ENCODE data around the gene FARS2. TPM values are rescaled to one million over a fixed set of nuclear protein-coding genes. Genes with fewer than 3 reads are reported as not detected.

The FARS2 gene
- polyA plus RNA-seq, 1 donor (not counting 4 experiments of a cell fraction or from before 2014, with no cell fraction given) = 21.3 TPM

DNA sequence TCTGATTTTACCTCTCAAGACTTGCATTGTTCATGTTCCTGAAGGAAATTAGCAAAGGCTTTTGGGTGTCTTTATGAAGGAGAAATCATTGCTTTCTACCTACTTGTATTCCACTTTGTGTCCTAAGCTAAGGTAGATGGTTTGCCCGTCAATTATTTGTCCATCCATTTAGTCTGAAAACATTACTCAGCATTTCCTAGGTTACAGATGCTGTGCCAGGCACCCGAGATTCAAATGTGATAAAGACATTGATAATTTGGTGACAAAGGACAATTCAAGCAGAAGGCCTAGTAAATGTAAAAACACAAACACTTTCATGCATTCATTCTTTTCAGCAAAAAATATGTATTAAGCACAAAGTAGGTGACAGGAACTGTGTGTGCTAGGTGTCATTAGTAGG is 251.1 kb downstream of the FARS2 start:
- no peaks in the 10 kb centered on the region for H3K27me3 ChIP-seq (ENCODE audit: control insufficient read depth, extremely low read depth, insufficient read depth, low read length)
- no peak overlapping the region for H3K4me3 ChIP-seq (ENCODE audit: control insufficient read depth in 2 of 3, extremely low read depth in 1 of 3, insufficient read depth in 2 of 3, low read depth in 1 of 3, low read length in 3 of 3)
- FAIRE-seq (no peak), DNase-seq (ENCODE audit: low read depth, low spot score) (no peak)
- H3K9me3 ChIP-seq (ENCODE audit: control insufficient read depth, low read depth, low read length) = no peaks in the 10 kb centered on the region
- no peak overlapping the region for H3K27ac ChIP-seq (ENCODE audit: control insufficient read depth, insufficient read depth, low read length)
- no peaks in the 10 kb centered on the region for H3K9me1 ChIP-seq (ENCODE audit: control insufficient read depth, extremely low read depth, insufficient read depth, low read length)
- H3K4me1 ChIP-seq (ENCODE audit: control insufficient read depth, extremely low read depth, insufficient read depth, low read length) = no peaks in the 10 kb centered on the region
- no peaks in the 10 kb centered on the region for H3K79me2 ChIP-seq (ENCODE audit: control insufficient read depth, insufficient read depth, low read length)
- no peak overlapping the region for H2AFZ ChIP-seq (ENCODE audit: control insufficient read depth, low read length)
- dilution Hi-C loops (cut with MboI; ENCODE audit: extremely low pct_ligation_motif_present, low sequenced_read_pairs) = no loop called here
- TF ChIP-seq, protein P1, sequence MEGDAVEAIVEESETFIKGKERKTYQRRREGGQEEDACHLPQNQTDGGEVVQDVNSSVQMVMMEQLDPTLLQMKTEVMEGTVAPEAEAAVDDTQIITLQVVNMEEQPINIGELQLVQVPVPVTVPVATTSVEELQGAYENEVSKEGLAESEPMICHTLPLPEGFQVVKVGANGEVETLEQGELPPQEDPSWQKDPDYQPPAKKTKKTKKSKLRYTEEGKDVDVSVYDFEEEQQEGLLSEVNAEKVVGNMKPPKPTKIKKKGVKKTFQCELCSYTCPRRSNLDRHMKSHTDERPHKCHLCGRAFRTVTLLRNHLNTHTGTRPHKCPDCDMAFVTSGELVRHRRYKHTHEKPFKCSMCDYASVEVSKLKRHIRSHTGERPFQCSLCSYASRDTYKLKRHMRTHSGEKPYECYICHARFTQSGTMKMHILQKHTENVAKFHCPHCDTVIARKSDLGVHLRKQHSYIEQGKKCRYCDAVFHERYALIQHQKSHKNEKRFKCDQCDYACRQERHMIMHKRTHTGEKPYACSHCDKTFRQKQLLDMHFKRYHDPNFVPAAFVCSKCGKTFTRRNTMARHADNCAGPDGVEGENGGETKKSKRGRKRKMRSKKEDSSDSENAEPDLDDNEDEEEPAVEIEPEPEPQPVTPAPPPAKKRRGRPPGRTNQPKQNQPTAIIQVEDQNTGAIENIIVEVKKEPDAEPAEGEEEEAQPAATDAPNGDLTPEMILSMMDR (optimal IDR thresholded peaks at IDR 0.05 in 1 of 3, IDR thresholded peaks at IDR 0.05 in 1 of 3, conservative IDR thresholded peaks at IDR 0.05 in 1 of 3; ENCODE audit: extremely low read depth in 1 of 3, insufficient read depth in 2 of 3, low read length in 3 of 3) = no peak
- TF ChIP-seq EZH2 (IDR thresholded peaks at IDR 0.05; ENCODE audit: low read length) = no peak
- H3K4me2 ChIP-seq (ENCODE audit: control insufficient read depth, extremely low read depth, insufficient read depth, low read depth, low read length) = no peak overlapping the region
- H3K9ac ChIP-seq (ENCODE audit: control insufficient read depth, extremely low read depth, insufficient read depth, low read length) = no peak overlapping the region
- H4K20me1 ChIP-seq (ENCODE audit: control insufficient read depth, extremely low read depth, insufficient read depth, low read length) = no peaks in the 10 kb centered on the region
- no peaks in the 10 kb centered on the region for H3K36me3 ChIP-seq (ENCODE audit: control insufficient read depth in 2 of 2, extremely low read depth in 1 of 2, insufficient read depth in 2 of 2, low read length in 2 of 2)

DNA sequence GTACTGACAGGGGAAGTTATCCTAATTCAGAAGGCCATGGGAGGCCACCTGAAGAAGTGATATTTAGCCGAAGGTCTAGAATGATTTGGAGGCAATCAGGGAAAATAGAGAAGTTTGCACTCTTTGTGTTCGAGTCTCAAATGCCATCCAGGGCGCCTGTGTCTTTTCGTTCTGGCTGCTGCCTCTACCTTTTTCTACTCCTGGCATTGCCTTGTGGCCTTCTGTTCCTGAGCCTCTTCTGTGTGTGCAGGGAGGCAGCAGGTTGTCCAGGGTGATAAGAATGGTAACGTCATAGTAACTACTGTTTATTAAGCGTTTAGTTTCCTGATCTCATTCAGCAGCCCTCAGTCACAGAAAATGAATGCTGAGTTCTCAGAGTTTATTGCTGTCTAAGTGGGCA is 252.1 kb downstream of the FARS2 start:
- dilution Hi-C loops (cut with MboI; ENCODE audit: extremely low pct_ligation_motif_present, low sequenced_read_pairs) = no loop called here
- TF ChIP-seq EZH2 (IDR thresholded peaks at IDR 0.05; ENCODE audit: low read length) = no peak
- TF ChIP-seq, protein P1 (optimal IDR thresholded peaks at IDR 0.05 in 1 of 3, IDR thresholded peaks at IDR 0.05 in 1 of 3, conservative IDR thresholded peaks at IDR 0.05 in 1 of 3; ENCODE audit: extremely low read depth in 1 of 3, insufficient read depth in 2 of 3, low read length in 3 of 3) = no peak

More for the DNA sequence above, 252.1 kb downstream of the FARS2 start:
- Histone ChIP-seq H4K20me1 (ENCODE audit: control insufficient read depth, extremely low read depth, insufficient read depth, low read length) (no peaks in the 10 kb centered on the region), H3K4me3 (ENCODE audit: control insufficient read depth in 2 of 3, extremely low read depth in 1 of 3, insufficient read depth in 2 of 3, low read depth in 1 of 3, low read length in 3 of 3) (no peak overlapping the region), H3K9me3 (ENCODE audit: control insufficient read depth, low read depth, low read length) (no peaks in the 10 kb centered on the region), H3K4me1 (ENCODE audit: control insufficient read depth, extremely low read depth, insufficient read depth, low read length) (no peaks in the 10 kb centered on the region), H3K27me3 (ENCODE audit: control insufficient read depth, extremely low read depth, insufficient read depth, low read length) (no peaks in the 10 kb centered on the region), H3K79me2 (ENCODE audit: control insufficient read depth, insufficient read depth, low read length) (no peaks in the 10 kb centered on the region), H3K9ac (ENCODE audit: control insufficient read depth, extremely low read depth, insufficient read depth, low read length) (no peak overlapping the region), H2AFZ (ENCODE audit: control insufficient read depth, low read length) (no peak overlapping the region), H3K9me1 (ENCODE audit: control insufficient read depth, extremely low read depth, insufficient read depth, low read length) (no peaks in the 10 kb centered on the region), H3K36me3 (ENCODE audit: control insufficient read depth in 2 of 2, extremely low read depth in 1 of 2, insufficient read depth in 2 of 2, low read length in 2 of 2) (no peaks in the 10 kb centered on the region), H3K27ac (ENCODE audit: control insufficient read depth, insufficient read depth, low read length) (no peak overlapping the region), H3K4me2 (ENCODE audit: control insufficient read depth, extremely low read depth, insufficient read depth, low read depth, low read length) (no peak overlapping the region)
- DNase-seq (ENCODE audit: low read depth, low spot score) = no peak
- FAIRE-seq = no peak
